ENCODE data around the gene ABHD5. TPM values are rescaled to one million over a fixed set of nuclear protein-coding genes. Genes with fewer than 3 reads are reported as not detected.

ABHD5 gene
- total RNA-seq, 1 donor from 2014 or later = 215 TPM

- DNase-seq (ENCODE audit: low spot score) = no peak
Observed at GRCh38 chr3:43709022-43709421, 18.3 kb downstream of the ABHD5 start.

- DNase-seq (ENCODE audit: low spot score) = no peak
Observed at GRCh38 chr3:43710607-43711006, 19.9 kb downstream of the ABHD5 start.

GRCh38 chr3:43718296-43718695 is 27.6 kb downstream of the ABHD5 start:
- no peak for DNase-seq (ENCODE audit: low spot score)

GRCh38 chr3:43723121-43723734 is 32.5 kb downstream of the ABHD5 start:
- no peak for DNase-seq (ENCODE audit: low spot score)

GRCh38 chr3:43726521-43726920 is 35.8 kb downstream of the ABHD5 start:
- no peak for DNase-seq (ENCODE audit: low spot score)

- DNase-seq (ENCODE audit: low spot score) = no peak
Observed at GRCh38 chr3:43727930-43728329, 37.2 kb downstream of the ABHD5 start.

- no peak for DNase-seq (ENCODE audit: low spot score)
Observed at GRCh38 chr3:43728476-43728875, 37.7 kb downstream of the ABHD5 start.

- no peak for DNase-seq (ENCODE audit: low spot score)
Observed at GRCh38 chr3:43728947-43729346, 38.2 kb downstream of the ABHD5 start.

- no peak for DNase-seq (ENCODE audit: low spot score)
Observed at GRCh38 chr3:43729707-43730414, 39.1 kb downstream of the ABHD5 start.

- DNase-seq (ENCODE audit: low spot score) = no peak
Observed at GRCh38 chr3:43732747-43733425, 42.1 kb downstream of the ABHD5 start.

- no peak for DNase-seq (ENCODE audit: low spot score)
Observed at GRCh38 chr3:43733459-43734384, 43.0 kb downstream of the ABHD5 start.

- DNase-seq (ENCODE audit: low spot score) = no peak
Observed at GRCh38 chr3:43734685-43735084, 43.9 kb downstream of the ABHD5 start.

GRCh38 chr3:43735618-43736017 is 44.9 kb downstream of the ABHD5 start:
- no peak for DNase-seq (ENCODE audit: low spot score)

- DNase-seq (ENCODE audit: low spot score) = no peak
Observed at GRCh38 chr3:43736558-43737440, 46.1 kb downstream of the ABHD5 start.

GRCh38 chr3:43738305-43738704 is 47.6 kb downstream of the ABHD5 start:
- DNase-seq (ENCODE audit: low spot score) = no peak

- DNase-seq (ENCODE audit: low spot score) = no peak
Observed at GRCh38 chr3:43742920-43743319, 52.2 kb downstream of the ABHD5 start.

GRCh38 chr3:43747641-43748040 is 56.9 kb downstream of the ABHD5 start:
- DNase-seq (ENCODE audit: low spot score) = no peak

- DNase-seq (ENCODE audit: low spot score) = no peak
Observed at GRCh38 chr3:43748179-43748578, 57.4 kb downstream of the ABHD5 start.

GRCh38 chr3:43748645-43749044 is 57.9 kb downstream of the ABHD5 start:
- DNase-seq (ENCODE audit: low spot score) = no peak

- peak; percentile 14 for DNase-seq (ENCODE audit: low spot score)
Observed at GRCh38 chr3:43752905-43753304, 62.2 kb downstream of the ABHD5 start.
